Mammary epithelial cell (primary cell): ENCODE results near the gene GPC5.

ENCODE experiments used
- EZH2 ChIP-seq: IDR thresholded peaks from 2 replicates; pipeline ENCODE4 v1.6.1; 2012; ENCODE audit warnings: low read length, inconsistent platforms, borderline replicate concordance
- TF ChIP-seq, protein P1 (sequence below), 2 donors: IDR thresholded peaks in 1 of 2; conservative IDR thresholded peaks in 1 of 2; 2 replicates each; pipeline ENCODE4 v1.5.1; 2011 to 2012; ENCODE audit warnings: inconsistent platforms in 2 of 2, low read length in 2 of 2, mild to moderate bottlenecking in 2 of 2, control low read depth in 1 of 2, low read depth in 1 of 2; ENCODE audit not compliant: insufficient read depth in 1 of 2; ENCODE audit errors: extremely low read depth in 1 of 2

DNA sequence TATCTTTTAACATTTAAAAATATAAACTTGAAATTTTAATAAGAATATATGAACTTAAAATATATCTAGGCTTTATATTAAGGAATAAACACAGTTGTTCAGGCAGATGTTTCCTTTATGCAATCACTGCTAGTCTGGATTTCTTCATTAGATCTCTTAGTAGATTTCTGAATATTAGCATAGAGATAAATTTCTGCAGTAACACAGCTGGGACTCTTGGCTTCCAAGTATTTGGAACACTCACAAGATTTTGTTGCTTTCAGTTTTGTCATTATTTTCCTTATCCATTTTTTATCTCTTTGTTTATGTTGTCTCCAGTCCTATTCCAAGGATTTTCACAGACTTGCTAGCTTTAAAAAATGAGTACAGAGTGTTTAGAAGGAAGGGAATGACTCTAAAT lies 857.1 kb downstream of the GPC5 start:
- TF ChIP-seq, protein P1, sequence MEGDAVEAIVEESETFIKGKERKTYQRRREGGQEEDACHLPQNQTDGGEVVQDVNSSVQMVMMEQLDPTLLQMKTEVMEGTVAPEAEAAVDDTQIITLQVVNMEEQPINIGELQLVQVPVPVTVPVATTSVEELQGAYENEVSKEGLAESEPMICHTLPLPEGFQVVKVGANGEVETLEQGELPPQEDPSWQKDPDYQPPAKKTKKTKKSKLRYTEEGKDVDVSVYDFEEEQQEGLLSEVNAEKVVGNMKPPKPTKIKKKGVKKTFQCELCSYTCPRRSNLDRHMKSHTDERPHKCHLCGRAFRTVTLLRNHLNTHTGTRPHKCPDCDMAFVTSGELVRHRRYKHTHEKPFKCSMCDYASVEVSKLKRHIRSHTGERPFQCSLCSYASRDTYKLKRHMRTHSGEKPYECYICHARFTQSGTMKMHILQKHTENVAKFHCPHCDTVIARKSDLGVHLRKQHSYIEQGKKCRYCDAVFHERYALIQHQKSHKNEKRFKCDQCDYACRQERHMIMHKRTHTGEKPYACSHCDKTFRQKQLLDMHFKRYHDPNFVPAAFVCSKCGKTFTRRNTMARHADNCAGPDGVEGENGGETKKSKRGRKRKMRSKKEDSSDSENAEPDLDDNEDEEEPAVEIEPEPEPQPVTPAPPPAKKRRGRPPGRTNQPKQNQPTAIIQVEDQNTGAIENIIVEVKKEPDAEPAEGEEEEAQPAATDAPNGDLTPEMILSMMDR (conservative IDR thresholded peaks at IDR 0.05 in 1 of 2, IDR thresholded peaks at IDR 0.05 in 1 of 2; ENCODE audit: extremely low read depth in 1 of 2, insufficient read depth in 1 of 2, low read depth in 1 of 2, low read length in 2 of 2), result no peak
- TF ChIP-seq EZH2, result no peak
